HepG2 (cell line): ENCODE data around the gene MRPL14. TPM values are rescaled to one million over a fixed set of nuclear protein-coding genes. Genes with fewer than 3 reads are reported as not detected.

ENCODE experiments used
- EEA1 ChIP-seq: sonication (generic); formaldehyde crosslinking; IDR thresholded peaks from 2 replicates; pipeline ENCODE4 v1.5.1; 2020; ENCODE audit warnings: mild to moderate bottlenecking, missing genetic modification reagents, borderline replicate concordance
- HNF4G ChIP-seq, 2 experiments: sonication (generic) in 1 of 2; formaldehyde crosslinking in 1 of 2; IDR thresholded peaks; 2 replicates each; pipeline versions ENCODE4 v1.4.0 to v1.6.1; 2011 to 2020; ENCODE audit warnings: borderline replicate concordance in 2 of 2, low read depth in 2 of 2, mild to moderate bottlenecking in 2 of 2, low read length in 1 of 2, missing genetic modification reagents in 1 of 2, moderate library complexity in 1 of 2
- ZNF225 ChIP-seq: sonication (generic); formaldehyde crosslinking; IDR thresholded peaks from 2 replicates; pipeline ENCODE4 v1.4.0; 2020; ENCODE audit warnings: mild to moderate bottlenecking, missing genetic modification reagents
- ZNF281 ChIP-seq: sonication (generic); formaldehyde crosslinking; IDR thresholded peaks from 2 replicates; pipeline ENCODE4 v1.4.0; 2020; ENCODE audit warnings: missing genetic modification reagents, borderline replicate concordance
- ZNF639 ChIP-seq: conservative IDR thresholded peaks from 2 replicates; pipeline ENCODE4 v1.6.1; 2018; ENCODE audit warnings: missing genetic modification reagents
- ZNF782 ChIP-seq: sonication (generic); formaldehyde crosslinking; IDR thresholded peaks from 2 replicates; pipeline ENCODE4 v1.4.0; 2020; ENCODE audit warnings: missing genetic modification reagents, mild to moderate bottlenecking, borderline replicate concordance
- ZSCAN31 ChIP-seq: sonication (generic); formaldehyde crosslinking; IDR thresholded peaks from 2 replicates; pipeline ENCODE4 v1.5.0; 2020; ENCODE audit warnings: low read depth, mild to moderate bottlenecking, missing genetic modification reagents
- polyA plus RNA-seq, 8 experiments: library from polyadenylated mRNA; depleted of rRNA in 3 of 8; stranded (reverse) in 7 of 8; unstranded in 1 of 8; fragments of >200 nt; fragmentation: Illumina TruSeq in 4 of 8; extraction: Trizol in 4 of 8; gene quantifications; 2 replicates each; pipeline versions ENCODE4 v1.2.1 to v1.2.3, GENCODE V29; 2011 to 2016; ENCODE audit warnings: low read depth in 4 of 8, missing spikeins in 1 of 8, mixed read lengths in 1 of 8; ENCODE audit not compliant: insufficient read depth in 1 of 8
- total RNA-seq, 5 experiments: library from RNA; depleted of rRNA; stranded (reverse); fragments of >200 nt; fragmentation: Illumina TruSeq; extraction: Trizol; gene quantifications; 2 replicates each; pipeline ENCODE4 v1.2.3, GENCODE V29; 2016; ENCODE audit warnings: low read depth in 1 of 5
- TF ChIP-seq, protein P1 (sequence below): sonication (generic); formaldehyde crosslinking; IDR thresholded peaks from 2 replicates; pipeline ENCODE4 v1.4.0; 2020; ENCODE audit warnings: mild to moderate bottlenecking, missing genetic modification reagents
- TF ChIP-seq, protein P2 (sequence below): sonication (generic); formaldehyde crosslinking; IDR thresholded peaks from 2 replicates; pipeline ENCODE4 v1.5.0; 2020; ENCODE audit warnings: mild to moderate bottlenecking, missing genetic modification reagents, moderate library complexity
- TF ChIP-seq, protein P3 (sequence below): sonication (generic); formaldehyde crosslinking; IDR thresholded peaks from 2 replicates; pipeline ENCODE4 v1.5.1; 2020; ENCODE audit warnings: mild to moderate bottlenecking, missing genetic modification reagents, borderline replicate concordance

Gene MRPL14
- total and polyA plus RNA-seq, 2 of the 13 experiments (the other 11 are each of a cell fraction or from before 2014, with no cell fraction given): 157 to 178 TPM

GRCh38 chr6:44126320-44127149 lies 717 bp downstream of the MRPL14 start (continued):
- TF ChIP-seq, protein P1, sequence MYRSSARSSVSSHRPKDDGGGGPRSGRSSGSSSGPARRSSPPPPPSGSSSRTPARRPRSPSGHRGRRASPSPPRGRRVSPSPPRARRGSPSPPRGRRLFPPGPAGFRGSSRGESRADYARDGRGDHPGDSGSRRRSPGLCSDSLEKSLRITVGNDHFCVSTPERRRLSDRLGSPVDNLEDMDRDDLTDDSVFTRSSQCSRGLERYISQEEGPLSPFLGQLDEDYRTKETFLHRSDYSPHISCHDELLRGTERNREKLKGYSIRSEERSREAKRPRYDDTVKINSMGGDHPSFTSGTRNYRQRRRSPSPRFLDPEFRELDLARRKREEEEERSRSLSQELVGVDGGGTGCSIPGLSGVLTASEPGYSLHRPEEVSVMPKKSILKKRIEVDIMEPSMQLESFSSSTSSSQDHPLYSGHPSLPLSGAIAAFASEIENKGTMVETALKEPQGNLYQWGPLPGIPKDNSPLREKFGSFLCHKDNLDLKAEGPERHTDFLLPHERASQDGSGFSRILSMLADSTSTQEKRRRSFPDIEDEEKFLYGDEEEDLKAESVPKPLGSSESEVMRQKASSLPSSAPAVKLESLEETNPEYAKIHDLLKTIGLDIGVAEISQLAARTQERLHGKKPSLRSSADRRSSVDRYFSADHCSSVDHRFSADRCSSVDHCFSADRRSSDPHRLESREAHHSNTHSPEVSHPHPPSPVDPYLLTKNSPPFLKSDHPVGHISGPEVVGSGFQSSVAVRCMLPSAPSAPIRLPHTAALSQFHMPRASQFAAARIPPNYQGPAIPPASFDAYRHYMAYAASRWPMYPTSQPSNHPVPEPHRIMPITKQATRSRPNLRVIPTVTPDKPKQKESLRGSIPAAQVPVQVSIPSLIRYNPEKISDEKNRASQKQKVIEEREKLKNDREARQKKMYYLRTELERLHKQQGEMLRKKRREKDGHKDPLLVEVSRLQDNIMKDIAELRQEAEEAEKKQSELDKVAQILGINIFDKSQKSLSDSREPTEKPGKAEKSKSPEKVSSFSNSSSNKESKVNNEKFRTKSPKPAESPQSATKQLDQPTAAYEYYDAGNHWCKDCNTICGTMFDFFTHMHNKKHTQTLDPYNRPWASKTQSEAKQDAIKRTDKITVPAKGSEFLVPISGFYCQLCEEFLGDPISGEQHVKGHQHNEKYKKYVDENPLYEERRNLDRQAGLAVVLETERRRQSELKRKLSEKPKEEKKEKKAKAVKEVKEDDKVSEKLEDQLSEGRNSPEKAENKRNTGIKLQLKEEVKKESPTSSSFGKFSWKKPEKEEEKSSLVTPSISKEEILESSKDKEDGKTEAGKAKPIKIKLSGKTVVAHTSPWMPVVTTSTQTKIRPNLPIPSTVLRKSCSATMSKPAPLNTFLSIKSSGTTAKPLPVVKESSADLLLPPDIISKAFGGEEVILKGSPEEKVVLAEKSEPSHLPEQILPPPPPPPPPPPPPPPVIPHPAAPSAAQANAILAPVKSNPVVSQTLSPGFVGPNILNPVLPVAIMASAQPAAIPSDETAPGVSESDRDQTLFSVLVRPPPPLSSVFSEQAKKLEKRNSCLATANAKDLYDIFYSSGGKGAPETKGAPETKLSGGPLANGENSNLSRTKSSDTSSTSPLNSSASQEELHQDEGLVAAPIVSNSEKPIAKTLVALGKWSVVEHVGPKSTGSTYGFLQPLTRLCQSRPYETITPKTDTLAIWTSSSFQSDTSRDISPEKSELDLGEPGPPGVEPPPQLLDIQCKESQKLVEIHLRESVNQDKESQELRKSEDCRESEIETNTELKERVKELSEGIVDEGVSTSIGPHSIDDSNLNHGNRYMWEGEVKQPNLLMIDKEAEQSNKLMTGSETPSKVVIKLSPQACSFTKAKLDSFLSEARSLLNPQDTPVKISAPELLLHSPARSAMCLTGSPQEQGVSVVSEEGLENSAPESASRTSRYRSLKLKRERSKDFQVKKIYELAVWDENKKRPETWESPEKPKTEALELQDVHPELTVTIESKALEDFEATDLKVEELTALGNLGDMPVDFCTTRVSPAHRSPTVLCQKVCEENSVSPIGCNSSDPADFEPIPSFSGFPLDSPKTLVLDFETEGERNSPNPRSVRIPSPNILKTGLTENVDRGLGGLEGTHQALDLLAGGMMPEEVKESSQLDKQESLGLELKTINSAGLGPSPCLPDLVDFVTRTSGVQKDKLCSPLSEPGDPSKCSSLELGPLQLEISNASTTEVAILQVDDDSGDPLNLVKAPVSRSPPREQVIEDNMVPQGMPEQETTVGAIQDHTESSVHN: no peak
- TF ChIP-seq, protein P2, sequence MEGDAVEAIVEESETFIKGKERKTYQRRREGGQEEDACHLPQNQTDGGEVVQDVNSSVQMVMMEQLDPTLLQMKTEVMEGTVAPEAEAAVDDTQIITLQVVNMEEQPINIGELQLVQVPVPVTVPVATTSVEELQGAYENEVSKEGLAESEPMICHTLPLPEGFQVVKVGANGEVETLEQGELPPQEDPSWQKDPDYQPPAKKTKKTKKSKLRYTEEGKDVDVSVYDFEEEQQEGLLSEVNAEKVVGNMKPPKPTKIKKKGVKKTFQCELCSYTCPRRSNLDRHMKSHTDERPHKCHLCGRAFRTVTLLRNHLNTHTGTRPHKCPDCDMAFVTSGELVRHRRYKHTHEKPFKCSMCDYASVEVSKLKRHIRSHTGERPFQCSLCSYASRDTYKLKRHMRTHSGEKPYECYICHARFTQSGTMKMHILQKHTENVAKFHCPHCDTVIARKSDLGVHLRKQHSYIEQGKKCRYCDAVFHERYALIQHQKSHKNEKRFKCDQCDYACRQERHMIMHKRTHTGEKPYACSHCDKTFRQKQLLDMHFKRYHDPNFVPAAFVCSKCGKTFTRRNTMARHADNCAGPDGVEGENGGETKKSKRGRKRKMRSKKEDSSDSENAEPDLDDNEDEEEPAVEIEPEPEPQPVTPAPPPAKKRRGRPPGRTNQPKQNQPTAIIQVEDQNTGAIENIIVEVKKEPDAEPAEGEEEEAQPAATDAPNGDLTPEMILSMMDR: no peak
- TF ChIP-seq ZNF639 (CRISPR knock-in tag) (0 out of 2 replicates have a peak, but pooled peaks have one; percentile 7), ZSCAN31 (CRISPR knock-in tag) (no peak), ZNF281 (CRISPR knock-in tag) (no peak), ZNF225 (0 out of 2 replicates have a peak, but pooled peaks have one; percentile 14), ZNF782 (CRISPR knock-in tag) (no peak), EEA1 (CRISPR knock-in tag) (no peak), HNF4G (IDR thresholded peaks at IDR 0.05; ENCODE audit: borderline replicate concordance, low read depth, low read length) (no peak), HNF4G (CRISPR knock-in tag; IDR thresholded peaks at IDR 0.05; ENCODE audit: borderline replicate concordance, low read depth) (no peak)
- TF ChIP-seq, protein P3, sequence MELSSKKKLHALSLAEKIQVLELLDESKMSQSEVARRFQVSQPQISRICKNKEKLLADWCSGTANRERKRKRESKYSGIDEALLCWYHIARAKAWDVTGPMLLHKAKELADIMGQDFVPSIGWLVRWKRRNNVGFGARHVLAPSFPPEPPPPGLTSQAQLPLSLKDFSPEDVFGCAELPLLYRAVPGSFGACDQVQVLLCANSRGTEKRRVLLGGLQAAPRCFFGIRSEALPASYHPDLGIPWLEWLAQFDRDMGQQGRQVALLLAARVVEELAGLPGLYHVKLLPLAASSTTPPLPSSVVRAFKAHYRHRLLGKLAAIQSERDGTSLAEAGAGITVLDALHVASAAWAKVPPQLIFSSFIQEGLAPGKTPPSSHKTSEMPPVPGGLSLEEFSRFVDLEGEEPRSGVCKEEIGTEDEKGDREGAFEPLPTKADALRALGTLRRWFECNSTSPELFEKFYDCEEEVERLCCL (CRISPR knock-in tag): no peak
